Hematopoietic multipotent progenitor cell (in vitro differentiated cells): ENCODE data around the gene BEAN1. TPM values are rescaled to one million over a fixed set of nuclear protein-coding genes. Genes with fewer than 3 reads are reported as not detected.
"Not testable (repeated sequence)": the region's sequence is repeated elsewhere in the genome, so short reads cannot be mapped to it uniquely, and the experiment has no call there.

ENCODE experiments used
- DNase-seq, 3 donors: peaks; one replicate each; pipeline ENCODE4 v3.0.0-alpha.2; 2011 to 2015; ENCODE audit warnings: low read depth in 2 of 3, low spot score in 2 of 3
- total RNA-seq: library from RNA; depleted of rRNA; stranded (reverse); fragments of >200 nt; gene quantifications from one replicate; pipeline ENCODE4 v1.2.3, GENCODE V29; 2012

The BEAN1 gene
- total RNA-seq, 1 donor, result not detected

DNA sequence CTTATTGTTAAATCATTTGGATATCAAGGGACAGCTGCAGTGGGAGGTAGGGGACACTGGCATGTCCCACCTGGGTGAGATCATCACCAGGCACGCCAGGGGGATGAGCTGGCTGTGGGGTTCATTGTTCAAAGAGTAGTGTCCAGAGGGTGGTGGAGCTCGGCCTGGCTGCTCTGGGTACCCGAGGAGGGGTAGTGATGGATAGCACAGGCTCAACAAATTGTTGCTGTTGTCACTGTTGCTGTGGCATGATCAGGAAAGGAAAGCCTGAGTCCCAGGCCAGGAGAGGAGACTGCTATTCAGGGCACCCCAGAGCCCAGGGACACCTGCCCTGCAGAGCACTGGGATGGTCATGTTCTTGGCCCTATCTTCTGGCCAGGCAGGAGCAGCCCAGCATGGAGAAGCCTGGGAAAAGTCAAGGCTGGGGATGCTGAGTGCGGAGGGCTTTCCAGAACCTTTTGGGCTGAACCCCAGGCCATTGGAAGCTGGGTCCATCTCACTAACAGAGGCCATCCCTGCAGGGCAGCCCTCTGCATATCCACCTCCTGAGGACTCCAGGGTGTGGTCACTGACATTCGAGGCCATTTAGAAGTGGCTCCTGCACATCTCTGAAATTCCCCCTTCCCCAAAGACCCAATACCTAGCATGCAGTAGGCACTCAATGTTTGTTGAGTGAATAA is 12.1 kb downstream of the BEAN1 start:
- DNase-seq, result no peak

DNA sequence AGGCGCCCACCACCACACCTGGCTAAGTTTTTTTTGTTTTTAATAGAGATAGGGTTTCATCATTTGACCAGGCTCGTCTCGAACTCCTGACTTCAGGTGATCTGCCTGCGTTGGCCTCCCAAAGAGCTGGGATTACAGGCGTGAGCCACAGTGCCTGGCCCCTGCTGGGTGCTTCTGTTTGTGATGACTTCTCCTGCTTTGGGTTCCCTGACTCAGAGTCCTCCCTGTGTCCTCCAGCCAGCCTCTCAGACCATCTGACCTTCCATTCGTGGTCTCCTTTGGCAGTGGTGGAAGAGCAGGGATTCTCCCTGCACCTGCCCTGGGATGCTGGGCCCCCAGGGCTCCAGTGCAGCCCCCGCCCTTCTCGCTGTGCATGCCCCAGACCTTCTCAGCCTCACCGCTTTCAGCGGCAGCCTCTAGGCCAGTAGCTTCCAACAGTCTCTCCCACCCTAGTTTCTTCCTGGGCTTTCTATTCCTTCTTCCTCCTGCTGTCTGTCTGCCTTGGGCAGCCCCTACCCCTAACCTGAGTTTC is 13.2 kb downstream of the BEAN1 start:
- DNase-seq, result no peak

DNA sequence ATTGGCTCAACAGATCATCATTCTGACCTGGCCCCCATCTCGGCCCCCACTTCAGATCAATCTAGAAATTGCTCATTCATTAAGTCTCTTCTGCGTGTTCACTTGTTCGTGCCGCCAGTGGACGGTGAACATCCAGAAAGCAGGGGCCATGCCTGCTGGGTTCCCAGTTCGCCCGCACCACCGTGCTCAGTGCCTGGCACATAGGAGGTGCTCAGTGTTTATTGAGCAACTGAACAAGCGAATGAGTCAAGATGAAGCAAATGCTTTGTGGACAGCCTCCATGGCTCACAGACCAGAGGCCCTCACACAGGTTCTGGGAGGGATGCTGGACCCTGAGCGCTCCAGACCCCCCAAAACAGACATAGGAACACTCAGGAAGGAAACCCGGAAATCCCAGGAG is 13.9 kb downstream of the BEAN1 start:
- no peak for DNase-seq

DNA sequence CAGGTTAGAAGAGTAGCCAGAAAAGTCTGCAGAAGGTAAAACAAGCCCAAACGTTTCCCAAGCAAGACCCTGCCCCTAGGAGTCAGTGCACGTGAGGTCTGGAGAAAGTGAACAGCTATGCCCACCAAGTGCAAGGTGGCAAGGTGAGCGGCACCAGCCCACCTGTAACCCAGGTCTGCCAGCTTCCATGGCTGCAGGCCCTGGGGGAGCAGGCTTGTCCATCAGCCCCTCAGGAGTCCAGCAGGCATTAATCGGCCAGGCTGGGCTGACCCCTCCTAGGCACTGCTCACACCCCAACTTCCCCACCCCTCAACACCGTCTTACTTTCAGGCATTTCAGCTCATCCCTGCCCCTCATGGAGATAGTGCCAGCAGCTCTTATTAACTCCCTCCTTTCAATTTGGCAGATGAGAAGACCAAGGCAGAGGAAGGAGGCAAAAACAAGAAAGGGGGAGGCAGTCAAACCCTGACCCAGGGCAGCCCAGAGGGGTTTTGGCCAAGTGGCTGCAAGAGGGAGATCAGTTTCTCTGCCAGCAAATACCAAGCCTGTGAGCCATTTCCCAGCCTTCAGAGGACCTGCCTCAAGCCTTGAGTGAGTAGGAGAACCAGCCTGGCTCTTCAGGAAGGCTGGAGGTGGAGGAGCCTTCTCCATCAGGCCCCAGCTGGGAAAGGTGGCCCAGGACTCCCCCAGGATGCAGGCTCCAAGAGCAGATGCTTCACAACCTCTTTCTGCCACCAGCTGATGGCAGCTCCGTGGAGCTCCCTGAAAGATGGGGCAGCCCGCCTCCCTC is 14.7 kb downstream of the BEAN1 start:
- no peak for DNase-seq

DNA sequence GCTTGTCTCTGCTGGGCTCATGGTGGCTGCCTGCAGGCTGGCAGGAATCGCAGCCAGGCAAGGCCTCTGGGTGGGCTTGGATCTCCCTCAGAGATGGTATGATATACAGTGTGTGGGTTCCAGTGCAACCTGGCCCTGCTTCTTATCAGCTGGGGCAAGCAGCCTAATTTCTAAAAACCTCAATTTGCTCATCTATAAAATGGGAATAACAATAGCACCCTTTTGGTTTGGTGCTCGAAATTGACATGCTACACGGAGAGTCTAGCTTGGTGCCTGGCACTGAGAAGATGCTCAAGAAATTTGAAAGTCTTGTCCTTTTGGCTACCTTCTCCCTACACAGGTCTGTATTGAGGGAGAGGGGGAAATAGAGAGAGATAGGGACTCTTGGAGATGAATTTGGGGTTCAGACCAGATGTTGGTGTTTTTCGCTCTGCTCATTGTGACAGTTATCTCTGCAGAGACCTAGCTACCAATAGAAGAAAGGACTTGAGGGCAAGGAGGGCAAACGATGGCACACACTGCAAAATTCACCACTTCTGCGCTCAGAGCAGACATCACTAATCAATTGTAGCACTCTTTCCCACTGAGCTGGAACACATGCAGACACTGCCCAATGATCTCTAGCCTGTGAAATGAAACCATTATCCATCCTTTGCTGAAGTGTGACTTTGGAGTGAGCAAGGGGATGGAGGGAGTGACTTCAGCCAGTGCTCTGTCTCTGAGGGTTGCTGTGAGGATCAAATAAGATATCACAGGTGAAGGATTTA is 15.6 kb downstream of the BEAN1 start:
- DNase-seq, result no peak

DNA sequence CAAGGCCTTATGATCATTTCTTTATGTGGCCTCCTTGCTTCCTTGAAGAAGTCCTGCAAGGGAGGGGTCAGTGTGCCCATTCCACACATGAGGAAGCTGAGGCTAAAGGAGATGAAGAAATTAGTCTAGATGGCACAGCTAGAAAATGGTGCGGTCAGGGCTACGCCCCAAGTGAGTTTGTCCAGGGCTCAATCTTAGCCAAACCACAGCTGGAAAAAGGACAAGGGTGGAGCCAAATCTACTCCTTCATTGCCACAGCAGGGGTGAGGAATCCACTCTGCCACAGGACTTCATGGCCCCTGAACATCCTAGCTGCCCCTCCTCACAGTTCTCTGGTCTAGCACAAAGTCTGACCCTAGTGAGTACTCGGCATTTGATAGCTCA is 16.2 kb downstream of the BEAN1 start:
- DNase-seq, result no peak

DNA sequence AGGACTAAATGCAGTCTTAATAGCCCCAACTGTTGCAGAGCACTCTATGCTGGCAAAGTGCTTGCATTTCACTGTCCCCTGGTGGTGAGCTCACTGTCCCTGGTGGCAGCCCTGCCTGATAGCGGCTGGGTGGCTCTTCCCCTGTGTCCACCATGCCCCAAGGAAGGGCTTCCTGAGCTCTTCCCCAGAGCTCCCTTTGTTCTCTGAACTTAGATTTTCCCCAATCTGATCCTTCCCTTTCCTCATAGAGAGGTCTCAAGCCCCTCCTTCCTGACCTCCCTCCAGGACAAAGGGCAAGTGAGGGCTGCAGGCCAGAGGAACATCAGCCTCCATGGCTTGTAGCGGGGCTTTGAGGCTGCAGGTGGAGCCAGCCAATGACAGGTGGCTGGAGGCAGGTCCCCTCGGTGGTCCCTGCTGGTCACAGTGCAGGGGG is 17.0 kb downstream of the BEAN1 start:
- DNase-seq, result no peak

DNA sequence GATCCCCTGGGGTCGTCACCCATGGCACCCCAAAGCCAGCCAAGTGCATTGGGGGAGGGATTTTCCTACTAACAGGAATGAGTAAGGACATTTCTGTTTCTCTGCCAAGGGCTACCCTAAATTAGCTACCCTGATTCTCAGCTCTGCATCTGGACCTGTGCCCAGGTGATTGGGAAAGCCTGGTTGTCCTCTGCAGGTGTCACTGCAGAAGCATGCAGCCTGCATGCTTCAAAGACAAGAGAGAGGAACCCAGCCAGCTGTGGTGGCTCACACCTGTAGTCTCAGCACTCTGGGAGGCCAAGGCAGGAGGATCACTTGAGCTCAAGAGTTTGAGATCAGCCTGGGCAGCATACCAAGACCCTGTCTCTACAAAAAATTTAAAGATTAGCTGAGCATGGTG is 19.6 kb downstream of the BEAN1 start:
- no peak for DNase-seq

DNA sequence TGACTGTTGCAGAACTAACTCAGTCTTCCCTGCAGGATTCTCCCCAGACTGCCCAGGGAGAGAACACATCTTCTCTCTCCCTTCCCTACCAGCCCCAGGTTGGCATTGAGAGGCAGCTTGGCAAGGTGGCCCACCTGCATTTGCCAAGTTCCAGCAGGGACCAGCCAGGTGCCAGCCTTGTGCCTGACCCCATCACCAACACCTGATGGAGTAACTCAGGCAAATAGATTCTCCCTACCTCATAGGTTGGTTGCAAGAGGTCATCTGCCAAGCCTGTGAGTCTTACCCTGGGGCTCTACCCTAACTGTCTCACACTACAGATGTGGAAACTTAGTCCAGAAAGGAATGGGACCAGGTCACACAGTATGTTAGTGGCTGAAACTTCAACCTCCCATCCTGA is 20.4 kb downstream of the BEAN1 start:
- DNase-seq, result no peak

DNA sequence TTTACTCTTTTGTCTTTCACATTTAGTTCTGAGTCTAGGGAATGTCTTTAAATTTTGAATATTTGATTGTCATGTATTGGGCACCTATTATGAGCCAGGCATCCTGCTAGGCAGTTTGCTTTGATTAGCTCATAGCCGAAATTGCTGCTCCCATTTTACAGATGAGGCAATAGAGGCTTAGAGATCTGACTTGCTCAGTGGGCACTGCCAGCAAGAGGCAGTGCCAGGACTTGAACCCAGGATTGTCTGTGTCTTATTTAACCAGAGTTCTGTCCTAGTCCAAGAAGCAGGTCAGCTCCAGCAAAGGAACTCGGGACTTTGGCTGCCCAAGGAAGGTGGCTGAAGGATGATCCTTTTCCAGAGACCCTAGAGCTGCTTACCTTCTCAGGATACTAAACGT is 24.5 kb downstream of the BEAN1 start:
- no peak for DNase-seq

DNA sequence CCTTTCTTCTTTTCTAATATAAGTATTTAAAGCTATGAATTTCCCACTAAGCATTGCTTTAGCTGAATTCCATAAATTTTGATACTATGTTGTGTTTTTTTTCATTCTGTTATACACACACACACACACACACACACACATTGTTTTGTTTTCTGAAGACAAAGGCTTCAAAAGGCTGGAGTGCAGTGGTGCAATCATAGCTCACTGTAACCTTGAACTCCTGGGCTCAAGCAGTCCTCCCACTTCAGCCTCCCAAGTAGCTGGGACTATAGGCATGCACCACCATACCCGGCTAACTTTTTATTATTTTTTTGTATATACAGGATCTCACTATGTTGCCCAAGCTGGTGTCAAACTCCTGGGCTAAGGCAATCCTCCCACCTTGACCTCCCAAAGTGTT is 26.1 kb downstream of the BEAN1 start:
- DNase-seq, result not testable (repeated sequence)

DNA sequence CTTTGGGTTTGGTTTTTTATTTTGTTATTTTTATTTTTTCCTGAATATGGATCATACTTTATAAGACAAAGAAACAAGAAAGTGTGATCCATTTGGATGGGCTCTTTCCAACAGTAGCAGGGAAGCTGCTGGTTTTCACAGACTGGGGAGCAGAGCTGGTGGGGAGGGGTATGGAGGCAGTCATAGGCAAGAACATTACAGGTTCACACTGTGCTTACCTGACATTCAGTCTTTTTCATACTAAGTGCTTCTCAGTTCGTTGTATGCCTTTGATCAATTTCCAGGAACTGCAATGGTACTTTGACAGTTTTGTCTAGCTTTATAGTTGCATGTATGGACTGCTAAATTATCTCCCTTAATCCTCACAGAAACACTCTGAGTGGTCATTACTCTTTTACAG is 27.7 kb downstream of the BEAN1 start:
- DNase-seq, result no peak

DNA sequence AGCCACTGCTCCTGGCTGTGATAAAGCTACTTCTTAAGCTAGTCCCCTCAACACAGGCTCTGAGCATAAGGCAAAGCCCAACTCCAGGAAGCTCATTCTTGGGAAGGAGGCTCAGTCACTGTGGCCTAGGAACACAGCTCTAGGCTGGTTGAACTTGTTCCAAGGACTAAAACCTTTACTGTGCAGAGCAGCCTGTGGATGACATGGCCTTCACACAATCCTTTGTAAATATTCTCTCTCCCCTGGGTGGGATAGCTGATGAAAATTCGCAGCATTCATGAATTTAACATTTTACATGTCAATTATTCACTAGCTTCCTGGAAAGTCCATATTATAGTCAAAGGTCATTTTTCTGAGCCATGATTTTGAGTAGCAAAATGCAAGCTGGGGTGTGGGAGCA is 28.9 kb downstream of the BEAN1 start:
- no peak for DNase-seq

DNA sequence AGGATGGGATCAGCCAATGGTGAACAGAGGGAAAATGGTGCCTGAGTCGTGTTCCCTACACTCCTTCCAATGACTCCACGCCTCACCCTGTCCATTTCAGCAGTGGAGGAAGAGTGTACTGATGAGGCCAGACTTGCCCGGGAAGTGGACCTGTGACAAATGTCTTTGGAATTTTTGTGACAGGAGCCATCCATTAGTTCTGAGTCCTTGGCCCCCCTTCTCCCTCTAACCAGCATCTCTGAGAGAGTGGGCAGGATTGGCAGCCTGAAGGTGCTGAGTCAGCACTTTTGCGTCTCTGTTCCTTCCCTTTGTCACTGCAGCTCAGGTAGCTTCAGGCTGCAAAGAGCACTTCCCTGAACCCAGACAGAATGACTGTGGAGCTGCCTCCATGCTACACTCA is 30.8 kb downstream of the BEAN1 start:
- DNase-seq, result peak in 1 of 3 donors; percentile 29

DNA sequence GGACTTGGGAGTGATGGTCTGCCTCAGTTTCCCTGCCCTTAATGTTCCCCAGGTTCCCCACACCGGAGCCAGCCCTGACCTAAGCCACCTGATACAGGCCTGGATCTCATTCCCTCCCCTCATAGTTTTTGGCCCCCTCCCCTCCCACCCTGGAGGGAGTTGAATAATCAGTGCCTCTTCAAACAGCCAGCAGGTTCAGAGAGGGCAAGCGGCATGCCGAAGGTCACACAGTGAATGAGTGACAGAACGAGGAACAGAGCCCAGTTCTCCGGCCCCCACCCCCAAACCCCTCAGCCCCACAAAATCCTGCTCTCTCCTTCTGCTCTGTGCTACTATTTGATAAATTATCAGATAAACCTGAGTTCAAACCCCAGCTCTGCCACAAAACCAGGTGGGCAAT is 31.2 kb downstream of the BEAN1 start:
- DNase-seq, result no peak

DNA sequence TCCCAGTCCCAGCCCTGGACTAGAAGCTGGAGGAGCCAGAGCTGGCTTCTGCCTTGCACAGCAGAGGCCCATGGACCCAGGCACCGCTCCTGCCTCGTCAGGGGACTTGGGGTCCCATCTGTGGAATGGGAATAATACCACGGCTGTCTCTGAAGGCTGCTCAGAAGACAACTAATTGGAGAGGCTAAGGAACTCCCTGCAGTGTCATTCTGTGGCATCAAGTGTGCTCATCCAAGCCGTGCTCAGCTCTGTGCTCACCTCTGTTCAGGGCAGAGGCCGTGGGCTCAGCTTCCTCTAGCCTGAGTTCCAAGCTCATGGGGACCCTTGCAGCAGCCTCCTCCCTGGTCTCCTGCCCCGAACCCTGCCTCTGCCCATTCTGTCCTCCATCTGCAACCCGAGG is 31.8 kb downstream of the BEAN1 start:
- DNase-seq, result no peak

DNA sequence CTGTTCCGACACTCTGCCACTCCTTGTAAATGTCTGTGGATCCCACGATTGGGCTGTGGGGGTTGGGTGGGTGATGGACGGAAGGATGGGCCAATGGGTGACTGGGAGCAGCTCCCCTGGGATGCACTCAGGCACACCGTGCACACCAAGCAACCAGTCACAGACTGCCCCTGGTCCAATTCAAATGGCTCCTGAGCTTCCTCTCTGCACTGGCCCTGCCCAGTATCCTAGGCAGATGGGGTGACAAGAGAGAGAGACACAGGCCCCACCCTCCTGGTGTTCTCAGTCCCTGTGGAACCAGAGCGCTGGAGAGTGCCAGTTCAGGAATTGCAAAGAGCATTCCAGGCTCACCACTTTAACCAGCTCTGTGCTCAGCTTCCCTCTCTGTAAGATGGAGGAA is 32.8 kb downstream of the BEAN1 start:
- no peak for DNase-seq

DNA sequence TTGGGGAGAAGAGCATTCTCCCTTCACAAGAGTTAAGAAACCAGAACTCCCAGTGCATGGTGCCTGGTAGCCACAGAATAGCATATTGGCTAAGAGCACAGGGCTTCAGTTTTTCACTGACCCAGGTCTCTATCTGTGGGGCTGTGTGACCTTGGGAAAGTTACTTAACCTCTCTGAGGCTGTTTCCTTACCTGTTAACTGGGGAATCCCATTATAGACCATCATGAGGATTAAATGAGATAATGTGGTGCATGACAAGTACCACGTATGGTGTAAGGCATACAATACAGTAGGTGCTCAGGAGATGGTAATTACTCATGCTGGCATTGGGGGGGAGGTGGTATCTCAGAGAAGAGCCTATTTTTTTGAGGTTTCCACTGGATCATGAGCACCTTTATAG is 33.6 kb downstream of the BEAN1 start:
- DNase-seq, result no peak

DNA sequence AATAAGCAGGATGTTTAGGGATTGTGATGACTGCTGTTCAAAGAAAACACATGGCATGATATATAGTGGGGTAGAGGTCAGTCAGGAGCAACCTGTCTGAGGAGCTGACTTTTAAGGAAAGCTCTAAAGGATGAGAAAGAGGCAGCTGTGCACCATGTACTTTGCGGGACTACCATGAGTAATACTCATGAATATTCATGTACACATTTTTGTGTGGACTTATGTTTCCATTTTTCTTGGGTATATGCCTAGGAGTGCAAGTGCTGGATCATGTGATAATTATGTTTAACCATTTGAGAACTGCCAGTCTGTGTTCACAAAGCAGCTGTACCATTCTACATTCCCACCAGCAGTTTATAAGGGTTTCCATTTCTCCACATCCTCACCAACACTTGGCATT is 35.8 kb downstream of the BEAN1 start:
- DNase-seq, result no peak

DNA sequence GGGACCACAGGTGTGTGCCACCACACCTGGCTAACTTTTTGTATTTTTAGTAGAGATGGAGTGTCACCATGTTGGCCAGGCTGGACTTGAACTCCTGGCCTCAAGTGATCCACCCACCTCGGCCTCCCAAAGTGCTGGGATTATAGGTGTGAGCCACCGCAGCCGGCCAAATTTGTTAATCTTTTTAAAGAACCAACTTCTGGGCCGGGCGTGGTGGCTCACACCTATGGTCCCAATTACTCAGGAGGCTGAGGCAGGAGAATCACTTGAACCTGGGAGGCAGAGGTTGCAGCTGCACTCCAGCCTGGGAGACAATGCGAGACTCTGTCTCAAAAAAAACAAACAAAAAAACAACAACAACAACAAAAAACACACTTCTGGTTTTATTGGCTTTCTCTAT is 38.9 kb downstream of the BEAN1 start:
- DNase-seq, result not testable (repeated sequence)

DNA sequence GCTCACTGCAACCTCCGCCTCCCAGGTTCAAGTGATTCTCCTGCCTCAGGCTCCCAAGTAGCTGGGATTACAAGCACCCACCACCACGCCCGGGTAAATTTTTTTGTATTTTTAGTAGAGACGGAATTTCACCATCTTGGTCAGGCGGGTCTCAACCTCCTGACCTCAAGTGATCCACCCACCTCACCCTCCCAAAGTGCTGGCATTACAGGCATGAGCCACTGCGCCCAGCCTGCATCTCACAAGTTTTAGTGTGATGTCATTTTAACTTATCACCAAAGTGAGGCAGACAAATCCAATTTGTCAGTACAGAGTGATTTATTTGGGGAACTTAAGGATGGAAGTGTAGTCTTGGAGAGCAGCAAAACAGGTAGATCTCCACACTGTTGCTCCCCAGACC is 39.5 kb downstream of the BEAN1 start:
- not testable (repeated sequence) for DNase-seq
